ENCODE data around the gene TECPR2.

TECPR2 gene

DNA sequence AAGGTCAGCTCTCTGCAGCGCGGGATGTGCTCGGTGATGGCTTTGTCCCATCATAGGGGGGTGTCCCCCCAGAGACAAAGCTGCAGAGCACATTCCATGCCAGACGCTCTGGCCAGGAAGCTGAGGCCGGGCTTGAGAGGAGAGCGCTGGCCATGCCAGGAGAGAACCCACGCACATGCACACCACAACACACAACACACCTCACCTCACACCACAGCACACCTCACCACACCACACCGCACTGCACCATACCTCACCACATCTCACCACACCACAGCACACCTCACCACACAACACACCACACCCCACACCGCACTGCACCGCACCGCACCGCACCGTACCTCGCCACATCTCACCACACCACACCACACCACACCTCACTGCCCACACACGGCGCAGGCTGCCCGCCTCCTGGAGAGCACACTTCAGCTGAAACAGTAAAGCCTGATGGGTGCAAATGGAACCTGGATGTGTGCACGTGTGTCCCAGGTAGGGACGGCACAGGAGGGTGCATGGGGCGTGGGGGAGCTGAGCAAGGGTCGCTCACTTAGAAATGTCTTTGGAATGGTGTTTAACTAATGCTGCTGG is 136.0 kb downstream of the TECPR2 start:
- no peak for DNase-seq

DNA sequence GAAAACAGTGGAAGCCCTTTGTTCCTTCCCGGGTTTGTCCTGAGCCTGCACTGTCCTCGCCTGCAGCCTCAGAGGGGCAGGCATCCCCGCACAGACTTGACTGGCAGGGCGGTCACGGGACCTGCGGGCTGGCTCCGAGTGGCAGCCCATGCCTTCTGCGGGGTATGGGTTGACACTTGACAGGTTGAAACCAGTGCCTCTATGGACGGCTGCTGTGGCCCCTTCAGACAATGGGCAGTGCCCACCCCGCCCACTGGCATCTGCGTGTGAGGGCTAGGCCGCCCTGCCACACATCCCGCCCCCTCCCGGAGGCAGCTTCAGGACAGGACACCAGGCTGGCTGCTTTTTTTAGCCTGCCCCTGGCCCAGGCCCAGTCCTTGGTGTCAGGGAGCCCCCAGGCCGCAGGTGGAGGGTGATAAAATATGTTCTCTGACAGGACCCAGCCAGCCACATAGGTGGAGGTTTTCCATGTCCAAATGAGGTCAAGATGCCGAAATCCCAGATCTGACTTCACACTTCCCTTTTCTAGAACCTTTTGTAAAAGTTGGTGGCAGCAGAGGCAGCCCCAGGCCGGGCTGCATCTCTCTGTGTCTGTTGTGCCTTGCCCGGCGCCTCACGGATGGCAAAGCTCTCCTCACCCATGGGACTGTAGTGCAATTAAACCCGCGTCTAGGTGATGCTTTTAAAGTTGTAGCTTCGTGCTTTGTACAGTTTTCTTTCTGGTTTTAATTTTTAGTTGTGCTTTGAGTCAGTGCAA is 136.8 kb downstream of the TECPR2 start:
- no peak for DNase-seq

DNA sequence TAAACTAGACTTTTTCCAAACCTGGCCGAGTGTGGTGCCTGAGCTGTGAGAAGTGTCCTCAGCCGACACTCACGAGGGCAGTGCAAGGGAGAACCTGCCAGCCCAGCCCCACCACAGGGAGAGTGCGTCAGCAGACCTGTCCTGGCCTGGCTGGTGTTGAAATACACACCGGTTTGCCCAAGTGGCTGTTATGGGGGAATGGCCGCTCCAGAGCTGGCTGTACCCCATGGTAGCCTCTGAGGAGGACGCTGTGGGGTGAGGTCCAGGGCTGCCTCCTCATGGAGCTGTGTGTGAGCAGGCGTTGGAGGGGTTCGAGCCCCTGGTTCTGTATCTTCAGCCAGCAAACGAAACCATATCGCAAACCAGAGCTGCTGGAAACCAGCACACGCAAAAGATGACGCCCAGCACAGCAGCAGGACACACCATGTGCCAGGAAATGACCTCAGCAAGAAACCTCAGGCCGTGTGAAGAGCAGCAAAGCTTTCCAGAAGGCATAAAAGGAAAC is 137.5 kb downstream of the TECPR2 start:
- peak in 1 of 5 donors; percentile 41 for DNase-seq

DNA sequence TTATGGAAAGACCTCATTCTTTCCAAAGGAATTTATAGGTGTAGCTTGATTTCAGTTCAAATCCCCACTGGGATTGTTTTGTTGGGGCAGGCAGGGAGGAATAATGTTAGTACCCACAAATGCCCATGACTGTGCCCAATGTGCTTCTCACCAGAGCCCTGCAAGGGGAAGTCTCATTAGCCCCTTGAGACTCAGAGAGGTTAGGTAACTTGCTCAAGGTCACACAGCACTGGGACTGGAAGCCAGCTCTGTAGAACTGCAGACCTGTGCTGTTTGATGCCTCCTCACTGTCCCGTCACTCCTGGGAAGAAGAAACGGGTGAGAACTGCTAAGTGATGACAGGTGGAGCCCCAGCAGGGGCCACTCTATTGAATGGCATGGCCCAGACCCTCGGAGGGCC is 138.0 kb downstream of the TECPR2 start:
- DNase-seq: no peak

DNA sequence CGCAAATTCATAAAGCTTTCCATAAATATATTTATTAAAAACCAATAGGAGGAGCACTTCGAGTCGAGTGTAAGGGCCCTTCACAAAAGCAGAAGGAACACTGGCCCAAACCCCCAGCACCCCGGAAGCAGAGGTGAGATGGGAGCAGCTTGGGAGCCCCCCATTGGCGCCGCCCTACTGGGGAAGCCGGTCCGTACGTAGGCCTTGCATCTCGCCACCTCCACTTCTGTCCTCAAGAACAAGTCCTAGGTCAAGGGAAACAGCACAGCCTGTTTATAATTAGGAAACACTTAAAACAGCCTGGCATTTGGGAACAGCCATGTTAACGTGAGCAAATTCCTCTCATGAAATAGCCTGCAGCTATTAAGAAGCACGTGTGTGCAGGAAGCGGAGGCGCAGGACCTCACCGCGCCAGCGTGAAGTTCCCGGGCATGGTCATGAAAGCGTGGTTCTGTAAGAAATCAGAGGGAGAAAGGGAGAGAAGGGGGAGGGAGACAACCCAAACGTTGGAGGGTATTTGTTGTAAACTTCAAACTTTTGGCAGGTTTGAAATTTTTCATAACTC is 139.1 kb downstream of the TECPR2 start:
- no peak for DNase-seq

DNA sequence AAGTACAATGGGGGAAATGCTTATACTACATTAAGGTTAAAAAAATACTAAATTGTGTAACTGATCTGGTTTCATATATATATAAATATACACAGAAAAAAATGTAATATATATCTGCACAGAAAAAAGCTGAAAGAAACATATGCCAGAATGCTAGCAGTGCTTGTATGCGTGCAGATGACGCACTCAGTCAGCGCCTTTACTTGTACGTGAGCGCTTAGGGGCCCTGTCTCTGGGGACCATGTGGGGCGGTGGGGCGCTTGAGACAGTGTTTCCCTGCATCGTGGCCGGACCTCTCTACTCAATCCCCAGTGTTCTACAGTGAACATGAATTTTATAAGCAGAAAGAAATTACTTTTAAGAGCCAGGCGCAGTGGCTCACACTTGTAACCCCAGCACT is 139.8 kb downstream of the TECPR2 start:
- no peak for DNase-seq

DNA sequence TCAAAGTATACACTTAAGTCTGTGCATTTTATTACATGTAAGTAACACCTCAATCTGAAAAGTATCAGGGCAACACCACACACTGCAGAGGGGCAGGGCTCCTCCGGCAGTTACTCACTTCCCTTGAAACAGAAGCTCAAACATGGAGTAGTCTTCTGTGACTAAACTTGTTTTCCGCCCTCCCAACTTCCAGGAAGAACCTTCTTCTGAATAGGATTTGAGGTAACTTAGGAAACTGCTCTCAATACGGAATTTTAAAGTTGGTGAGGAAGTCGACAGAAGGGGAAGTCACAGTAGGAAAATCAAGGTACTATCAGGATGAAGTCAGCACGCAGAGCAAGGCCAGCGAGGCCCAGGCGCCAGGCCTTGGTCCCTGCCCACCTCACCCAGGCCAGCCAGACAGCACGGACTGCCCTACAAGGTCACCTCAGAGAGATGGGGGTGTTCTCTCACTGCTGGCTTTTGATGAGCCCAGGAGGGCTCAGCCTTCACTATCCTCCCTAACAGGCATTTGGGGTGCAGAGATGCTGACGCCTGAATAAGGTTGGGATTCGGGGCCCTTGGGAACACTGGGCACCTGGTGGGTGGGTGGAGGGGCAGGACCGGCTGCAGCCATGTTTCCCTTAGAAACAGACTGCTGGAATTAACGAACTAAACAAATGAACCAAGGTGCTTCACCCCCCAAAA is 141.0 kb downstream of the TECPR2 start:
- no peak for DNase-seq

DNA sequence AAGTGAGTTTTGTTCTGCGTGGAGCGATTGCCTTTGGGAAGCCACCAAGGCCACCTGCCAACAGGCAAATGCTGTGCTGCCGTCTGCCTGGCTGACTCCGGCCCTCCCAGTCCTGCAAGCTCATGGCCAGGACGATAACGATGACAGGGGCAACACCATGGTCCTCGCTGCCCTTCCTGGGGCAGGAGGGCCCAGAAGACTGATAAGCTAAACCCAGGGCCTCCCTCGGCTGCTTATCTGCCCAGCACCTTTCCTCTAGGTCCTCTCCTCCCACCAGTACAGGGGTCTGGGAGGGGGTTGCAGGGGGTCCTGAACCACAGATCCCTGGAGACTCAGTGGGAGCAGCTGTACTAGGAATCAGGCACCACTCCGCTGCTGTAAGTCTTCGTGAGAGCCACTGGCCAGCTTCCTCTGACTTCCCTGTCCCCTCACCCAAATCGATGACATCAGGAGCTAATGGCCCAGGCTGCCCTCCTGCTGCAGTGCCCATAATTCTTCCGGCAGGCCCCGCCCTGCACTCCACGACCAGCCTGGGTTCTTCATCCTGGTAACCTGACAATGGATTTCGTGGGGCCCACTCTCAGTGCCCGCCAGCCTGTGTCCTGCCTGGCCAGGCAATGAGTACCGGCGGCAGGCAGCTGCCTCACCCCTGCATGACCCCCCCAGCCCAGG is 141.7 kb downstream of the TECPR2 start:
- no peak for DNase-seq

DNA sequence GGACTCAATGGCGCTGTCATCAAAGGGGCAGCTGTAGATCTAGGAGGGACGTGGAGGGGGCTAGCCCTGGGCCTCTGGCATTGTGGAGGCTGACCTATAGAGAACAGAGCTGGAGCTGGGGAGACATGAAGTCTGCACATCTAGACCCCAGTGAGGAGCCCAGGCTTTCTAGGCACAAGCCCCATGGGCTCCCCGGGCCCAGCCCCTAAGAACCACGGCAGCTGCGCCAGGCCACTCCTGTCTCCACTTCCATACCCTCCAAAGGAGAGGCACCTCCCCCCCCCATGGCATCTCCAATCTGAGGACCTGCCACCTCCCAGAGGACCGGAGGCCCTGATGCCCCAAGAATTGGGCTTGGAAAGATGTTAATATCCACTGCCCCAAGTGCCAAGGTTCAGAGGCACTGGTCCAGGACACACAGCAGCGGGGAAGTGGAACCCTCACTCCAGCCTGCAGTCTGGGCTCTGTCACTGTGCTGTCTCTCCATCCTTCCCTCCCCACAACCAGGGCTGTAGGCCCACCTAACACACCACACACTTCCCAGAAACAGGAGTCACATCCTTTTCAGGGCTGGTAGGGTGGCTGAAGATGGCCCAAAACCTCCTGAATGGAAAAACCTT is 142.4 kb downstream of the TECPR2 start:
- no peak for DNase-seq

DNA sequence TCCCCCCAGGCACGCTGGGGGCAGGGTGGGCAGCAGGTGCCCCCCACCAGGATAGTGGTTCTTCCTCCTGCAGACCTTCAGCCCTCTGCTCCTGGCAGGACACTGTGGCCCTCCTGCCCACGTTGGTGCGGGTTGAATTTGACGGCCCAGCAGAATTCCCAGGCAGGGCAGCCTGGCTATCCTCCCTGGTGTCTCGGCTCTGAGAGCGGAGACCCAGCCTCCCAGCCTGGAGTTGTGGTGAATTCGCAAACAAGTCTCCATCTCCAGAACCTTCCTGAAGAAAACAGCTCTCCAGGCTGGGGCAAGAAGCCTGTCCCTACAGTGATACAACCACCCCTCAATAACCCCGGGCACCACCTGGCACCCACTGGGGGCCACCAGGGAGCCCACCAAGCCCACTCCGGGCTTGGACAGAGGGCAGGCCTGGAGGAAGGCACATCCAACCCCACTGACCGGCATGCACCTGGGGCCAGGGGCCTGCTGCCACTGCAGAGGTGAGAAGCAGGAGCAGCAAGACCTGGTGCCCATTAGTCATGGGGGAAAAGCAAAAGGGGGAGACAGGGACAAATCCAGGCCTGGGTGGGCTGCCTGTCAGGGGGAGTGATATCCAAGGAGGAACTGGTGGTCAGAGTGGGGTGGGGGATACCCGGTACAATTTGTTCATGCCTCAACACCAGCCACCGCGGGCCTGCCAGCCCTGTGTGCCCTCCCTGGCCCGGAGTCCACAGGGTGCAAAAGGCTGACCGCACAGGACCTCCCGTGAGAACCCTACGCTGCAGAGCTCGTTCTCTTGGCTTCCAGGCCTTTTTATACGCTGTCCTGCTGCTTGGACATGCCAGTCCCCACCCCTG is 143.3 kb downstream of the TECPR2 start:
- DNase-seq: no peak

DNA sequence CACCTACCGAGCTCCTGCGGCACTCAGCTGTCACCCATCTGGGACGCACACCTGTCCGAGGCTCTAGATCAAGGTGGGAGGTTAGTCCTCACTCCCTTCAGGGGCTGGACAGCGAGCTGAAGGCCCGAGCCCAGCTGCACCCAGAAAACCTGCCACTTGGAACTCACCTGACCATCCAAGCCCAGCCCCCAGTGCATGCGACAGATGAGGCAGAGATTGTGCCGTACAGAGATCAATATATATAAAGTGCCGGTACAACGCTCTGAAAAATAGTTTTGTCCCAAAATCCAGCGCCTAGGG is 143.8 kb downstream of the TECPR2 start:
- DNase-seq: no peak

DNA sequence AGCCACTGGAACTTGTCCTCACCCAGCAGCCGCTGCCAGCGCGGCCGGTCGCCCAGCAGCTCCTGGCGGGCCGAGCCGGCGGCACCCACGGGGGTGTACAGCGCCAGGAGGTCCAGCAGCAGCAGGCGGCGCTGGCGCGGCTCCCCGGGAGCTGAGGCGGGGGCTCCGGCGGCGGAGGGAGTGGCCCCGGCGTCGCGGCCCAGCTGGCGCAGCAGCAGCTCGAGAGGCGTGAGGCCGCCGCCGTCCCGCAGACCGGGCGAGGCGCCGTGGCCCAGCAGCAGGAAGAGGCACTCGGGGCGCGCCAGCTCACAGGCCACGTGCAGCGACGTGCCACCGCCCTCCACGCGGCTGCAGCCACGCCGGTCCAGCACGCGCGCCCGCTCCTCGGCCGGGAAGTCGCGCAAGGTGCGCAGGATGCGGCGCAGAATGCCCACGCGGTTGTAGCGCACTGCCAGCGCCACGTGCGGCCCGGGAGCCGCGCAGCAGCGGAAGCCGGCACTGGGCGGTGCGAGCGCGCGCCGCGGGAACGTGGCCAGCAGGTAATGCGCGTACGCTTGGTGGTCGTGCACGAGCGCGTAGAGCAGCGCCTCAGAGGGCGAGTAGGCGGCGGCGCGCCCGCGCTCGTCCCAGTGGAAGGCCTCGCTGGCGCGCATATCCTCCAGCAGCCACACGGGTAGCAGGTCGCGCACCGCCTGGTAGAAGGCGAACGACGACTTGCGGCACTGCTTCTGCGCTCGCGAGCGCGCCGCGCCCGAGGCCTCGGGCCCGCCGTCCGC is 144.5 kb downstream of the TECPR2 start:
- peak in 1 of 5 donors; percentile 33 for DNase-seq

DNA sequence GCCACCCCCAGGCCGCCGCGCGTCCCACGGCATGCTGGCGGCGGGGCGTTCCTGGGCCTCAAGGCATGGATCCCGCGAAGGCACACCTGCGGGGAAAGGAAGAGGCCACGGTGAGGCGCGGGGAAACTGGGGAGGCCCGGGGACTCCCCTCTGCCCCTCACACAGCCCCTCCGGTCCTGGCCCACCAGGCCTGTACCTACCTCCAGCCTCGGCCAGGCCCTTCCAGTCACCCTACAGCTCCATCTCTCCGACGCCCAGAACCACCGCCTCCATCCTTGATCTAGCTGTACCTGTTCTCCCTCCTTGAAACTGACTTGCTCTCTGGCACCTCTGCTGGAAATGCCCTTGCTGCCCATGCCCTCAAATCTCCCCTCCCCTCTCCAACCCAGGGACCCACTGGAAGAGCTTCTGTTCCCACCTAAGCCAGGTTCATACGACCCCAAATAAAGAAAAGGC is 145.1 kb downstream of the TECPR2 start:
- no peak for DNase-seq

DNA sequence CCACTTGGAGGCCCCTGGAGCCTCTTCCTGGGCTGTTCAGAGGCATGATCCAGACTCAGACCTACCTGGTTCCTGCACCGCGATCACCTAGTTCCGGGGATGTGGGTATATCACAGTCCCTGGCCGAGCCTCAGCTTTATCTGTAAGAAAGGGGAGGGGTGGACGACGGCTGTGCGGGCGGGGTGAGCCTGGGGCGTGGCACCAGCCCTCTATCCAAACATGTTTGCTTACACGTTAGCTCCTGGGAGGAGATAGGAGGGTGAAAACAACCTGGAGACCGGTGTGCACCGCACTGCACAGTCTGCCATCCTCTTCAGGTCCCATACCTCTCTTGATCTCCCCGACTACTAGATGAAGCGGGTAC is 145.7 kb downstream of the TECPR2 start:
- DNase-seq: no peak

DNA sequence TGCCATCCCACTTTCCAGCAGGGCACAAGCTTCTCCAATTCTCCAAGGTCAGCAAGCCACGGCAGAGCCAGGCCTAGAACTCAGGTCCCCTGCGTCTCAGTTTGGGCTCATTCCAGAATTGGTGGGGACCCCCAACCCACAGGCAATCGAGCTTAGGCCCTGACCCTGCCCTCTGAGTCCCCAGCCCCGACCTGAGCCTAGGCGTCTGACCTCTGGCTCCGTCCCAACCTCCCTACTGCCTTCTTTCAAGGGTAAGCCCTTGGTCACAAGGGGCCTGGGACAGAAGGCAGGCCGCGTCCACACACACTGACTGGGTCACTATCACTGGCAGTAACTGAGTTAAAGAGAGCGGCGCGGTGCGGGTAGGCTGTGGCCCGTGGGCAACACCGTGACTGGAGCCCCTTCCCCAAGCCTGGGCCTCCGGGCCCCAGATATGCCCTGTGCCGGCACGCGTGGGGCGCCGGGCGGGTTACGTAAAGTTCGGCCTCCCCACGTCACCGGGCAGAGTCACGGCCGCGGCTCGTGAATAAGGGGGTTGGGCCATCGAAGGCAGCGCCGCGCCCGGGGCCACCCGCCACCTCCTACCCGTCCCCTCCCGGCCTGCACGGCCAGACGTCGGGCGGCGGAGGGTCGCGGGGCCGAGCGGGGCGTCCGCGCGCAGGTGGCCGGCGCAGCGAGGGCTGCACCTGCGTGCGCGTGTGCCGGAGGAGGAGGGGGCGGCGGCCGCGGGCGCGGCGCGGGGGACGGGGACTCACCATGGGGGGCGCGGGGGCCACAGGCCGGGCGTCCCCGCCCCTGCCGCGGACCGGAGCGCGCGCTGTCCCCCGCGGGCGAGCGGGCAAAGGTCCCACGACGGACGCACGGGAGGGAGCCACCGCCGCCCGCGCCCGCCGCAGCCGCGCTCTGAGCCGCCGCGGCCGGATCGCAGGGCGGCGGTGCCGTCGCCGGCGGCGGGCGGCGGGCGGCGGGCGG is 146.3 kb downstream of the TECPR2 start:
- peak in 2 of 5 donors; percentile 39 to 45 for DNase-seq

DNA sequence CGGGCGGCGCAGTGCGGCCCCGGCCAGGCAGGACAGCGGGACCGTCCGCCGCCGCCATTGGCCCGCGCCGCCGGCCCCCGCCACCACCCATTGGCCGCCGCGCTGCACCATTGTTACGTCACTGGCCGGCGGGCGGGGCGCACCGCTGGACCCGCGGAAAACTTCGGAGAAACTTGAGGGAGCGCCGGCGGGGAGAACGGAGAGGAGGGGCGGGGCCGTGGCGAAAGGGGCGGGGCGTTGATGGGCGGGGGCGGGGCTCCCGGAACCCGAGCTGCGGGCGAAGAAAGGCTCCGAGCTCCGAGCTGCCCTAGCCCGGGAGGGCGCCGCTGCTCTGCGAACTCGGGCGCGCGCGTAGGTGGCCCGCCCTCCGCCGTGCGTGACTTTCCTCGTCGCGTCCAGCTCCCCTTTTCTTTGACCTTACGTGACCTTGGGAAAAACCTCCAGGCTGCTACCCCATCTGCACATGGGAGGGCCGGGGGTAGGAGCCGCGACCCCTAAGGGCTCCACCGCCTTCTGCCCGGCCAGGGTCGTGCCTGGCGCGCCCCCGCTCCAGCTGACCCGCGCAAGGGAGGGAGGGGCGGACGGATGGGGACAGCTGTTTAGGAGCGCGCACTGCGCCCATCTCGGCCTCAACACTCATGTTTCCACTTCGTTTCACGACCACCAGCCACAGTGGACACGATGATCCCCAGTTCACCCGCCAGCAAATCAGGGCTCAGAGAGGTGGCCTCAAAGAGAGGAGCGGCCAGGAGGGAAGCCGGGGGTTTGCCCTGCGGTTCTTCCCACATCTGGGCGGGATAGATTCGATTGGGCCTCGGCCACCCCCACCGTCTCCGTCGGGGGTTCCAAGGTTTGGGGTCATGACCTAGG is 147.2 kb downstream of the TECPR2 start, which contains the start of gene ANKRD9:
Gene ANKRD9, minus strand, starts transcription at position 31 of the 870 bp plus-strand sequence. CDS start 1,887 bp downstream, outside the sequence.
- DNase-seq: peak; percentile 75 to 93 (median 79)

DNA sequence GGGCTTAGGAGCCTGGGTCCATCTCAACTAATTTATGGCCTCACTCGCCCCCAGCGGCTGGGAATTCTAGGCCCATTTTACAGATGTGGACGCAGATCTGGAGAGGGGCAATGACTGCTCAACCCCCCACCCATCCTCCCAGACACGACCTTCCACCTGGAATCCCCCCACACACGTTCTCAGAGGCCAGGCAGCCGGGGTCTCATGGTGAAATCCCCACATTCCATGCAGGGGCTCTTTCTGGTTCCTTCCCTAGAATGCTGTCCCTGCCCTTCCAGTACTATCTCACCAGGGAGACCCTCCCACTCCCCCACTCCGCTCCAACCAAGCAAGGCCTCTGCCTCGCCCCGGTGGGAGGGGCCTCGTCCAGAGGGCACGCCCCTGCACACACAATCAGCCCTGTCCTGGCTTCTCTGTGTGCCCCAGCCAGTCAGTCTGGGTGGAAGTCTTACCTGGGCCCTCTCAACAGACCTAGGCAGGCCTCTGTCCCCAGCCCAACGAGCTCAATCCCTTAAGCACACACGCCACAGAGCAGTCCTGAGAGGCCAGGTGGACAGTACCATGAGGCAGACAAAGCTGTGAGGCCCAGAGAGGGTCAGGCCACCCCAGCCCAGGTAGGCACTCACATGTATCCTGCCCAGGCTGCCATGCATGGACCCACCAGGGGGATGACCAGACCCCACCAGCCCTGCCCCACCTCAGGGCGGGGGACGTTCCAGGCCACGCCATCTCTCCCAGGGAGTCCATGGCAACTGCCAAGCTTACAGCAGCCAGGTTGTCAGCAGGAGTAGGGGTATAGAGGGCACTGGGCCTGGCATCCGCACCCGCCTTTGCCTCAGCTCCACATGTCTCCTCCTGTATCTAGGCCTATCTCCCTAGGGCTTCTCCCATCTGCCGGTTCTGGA is 148.1 kb downstream of the TECPR2 start:
- no peak for DNase-seq
